Measurements from ENCODE around the gene ZNF335. TPM values are rescaled to one million over a fixed set of nuclear protein-coding genes. Genes with fewer than 3 reads are reported as not detected.

The ZNF335 gene
- total and polyA plus RNA-seq, 2 experiments from 2014 or later: 12.6 to 14.9 TPM

GRCh38 chr20:46007671-46008070 is 35.7 kb upstream of the ZNF335 start:
- Histone ChIP-seq H3K4me3 (no peak overlapping the region), H3K36me3 (replicated peaks; ENCODE audit: insufficient read depth, low read depth) (no peaks in the 10 kb centered on the region), H3K9me3 (ENCODE audit: low read depth) (no peaks in the 10 kb centered on the region), H3K4me1 (ENCODE audit: insufficient read depth) (no peaks in the 10 kb centered on the region), H4K20me1 (ENCODE audit: insufficient read depth, poor library complexity, severe bottlenecking) (no peaks in the 10 kb centered on the region), H3K79me2 (no peaks in the 10 kb centered on the region), H2AFZ (no peak overlapping the region), H3K27ac (no peak overlapping the region), H3K4me2 (no peak overlapping the region), H3K27me3 (peaks cover 16% of the 10 kb centered on the region), H3K9me2 (replicated peaks; ENCODE audit: insufficient read depth) (no peaks in the 10 kb centered on the region)
- 74% methylated on average over 4 of the region's 4 CpGs for WGBS (ENCODE audit: low lambda C conversion rate, missing lambda C conversion rate)
- no peak for TF ChIP-seq EZH2phosphoT487 (IDR thresholded peaks at IDR 0.05; ENCODE audit: low read depth, severe bottlenecking, unreplicated experiment)
- no peak for TF ChIP-seq EZH2 (IDR thresholded peaks at IDR 0.05; ENCODE audit: borderline replicate concordance)
- no peak for TF ChIP-seq CTCF (IDR thresholded peaks at IDR 0.05; ENCODE audit: poor library complexity)
- no peak for DNase-seq (ENCODE audit: low spot score)

GRCh38 chr20:46006964-46007363 is 35.0 kb upstream of the ZNF335 start:
- WGBS (ENCODE audit: low lambda C conversion rate, missing lambda C conversion rate): 89% methylated on average over 11 of the region's 11 CpGs
- Histone ChIP-seq H3K9me3 (ENCODE audit: low read depth) (no peaks in the 10 kb centered on the region), H3K9me2 (replicated peaks; ENCODE audit: insufficient read depth) (no peaks in the 10 kb centered on the region), H4K20me1 (ENCODE audit: insufficient read depth, poor library complexity, severe bottlenecking) (no peaks in the 10 kb centered on the region), H2AFZ (no peak overlapping the region), H3K79me2 (no peaks in the 10 kb centered on the region), H3K4me2 (no peak overlapping the region), H3K4me3 (no peak overlapping the region), H3K27me3 (peaks cover 15% of the 10 kb centered on the region), H3K36me3 (replicated peaks; ENCODE audit: insufficient read depth, low read depth) (no peaks in the 10 kb centered on the region), H3K4me1 (ENCODE audit: insufficient read depth) (no peaks in the 10 kb centered on the region), H3K27ac (no peak overlapping the region)
- TF ChIP-seq EZH2 (IDR thresholded peaks at IDR 0.05; ENCODE audit: borderline replicate concordance): no peak
- TF ChIP-seq CTCF (IDR thresholded peaks at IDR 0.05; ENCODE audit: poor library complexity): no peak
- TF ChIP-seq EZH2phosphoT487 (IDR thresholded peaks at IDR 0.05; ENCODE audit: low read depth, severe bottlenecking, unreplicated experiment): no peak
- no peak for DNase-seq (ENCODE audit: low spot score)

- H3K36me3 ChIP-seq (replicated peaks; ENCODE audit: insufficient read depth, low read depth): no peaks in the 10 kb centered on the region
- TF ChIP-seq CTCF (IDR thresholded peaks at IDR 0.05; ENCODE audit: poor library complexity): no peak
- no peak for TF ChIP-seq EZH2phosphoT487 (IDR thresholded peaks at IDR 0.05; ENCODE audit: low read depth, severe bottlenecking, unreplicated experiment)
- no peak for TF ChIP-seq EZH2 (IDR thresholded peaks at IDR 0.05; ENCODE audit: borderline replicate concordance)
- H3K4me3 ChIP-seq: no peak overlapping the region
- no peaks in the 10 kb centered on the region for H4K20me1 ChIP-seq (ENCODE audit: insufficient read depth, poor library complexity, severe bottlenecking)
- no peak for DNase-seq (ENCODE audit: low spot score)
- H3K9me2 ChIP-seq (replicated peaks; ENCODE audit: insufficient read depth): no peaks in the 10 kb centered on the region
- no peak overlapping the region for H3K27ac ChIP-seq
- no peak overlapping the region for H2AFZ ChIP-seq
- H3K79me2 ChIP-seq: no peaks in the 10 kb centered on the region
- no peaks in the 10 kb centered on the region for H3K4me1 ChIP-seq (ENCODE audit: insufficient read depth)
- peaks cover 15% of the 10 kb centered on the region for H3K27me3 ChIP-seq
- WGBS (ENCODE audit: low lambda C conversion rate, missing lambda C conversion rate): 83% methylated on average over 6 of the region's 6 CpGs
- no peak overlapping the region for H3K4me2 ChIP-seq
- no peaks in the 10 kb centered on the region for H3K9me3 ChIP-seq (ENCODE audit: low read depth)
These were observed 34.2 kb upstream of the ZNF335 start for GRCh38 chr20:46006022-46006705.
